Medulla oblongata (tissue), 1 donor: Measurements from ENCODE around the gene GBP2.
A peak's percentile ranks its signal among the peaks of the same experiment; 100 is the strongest.

Experiments used
- DNase-seq: peaks from one replicate; pipeline ENCODE4 v3.0.0-alpha.2; 2015; ENCODE audit errors: extremely low spot score

The GBP2 gene

GRCh38 chr1:89065079-89065868 lies 60.6 kb downstream of the GBP2 start, which contains the start of gene GBP1:
Gene GBP1 (minus strand): TSS chr1:89065208. CDS start chr1:89063234, 1,974 bp downstream.
- peak; percentile 81 for DNase-seq

GRCh38 chr1:89064632-89065031 lies 61.3 kb downstream of the GBP2 start:
- peak; percentile 54 for DNase-seq

- DNase-seq = no peak
Observed at GRCh38 chr1:89063094-89063493, 62.8 kb downstream of the GBP2 start.

GRCh38 chr1:89060091-89060490 lies 65.8 kb downstream of the GBP2 start:
- DNase-seq = no peak
